B cell (primary cell): Measurements from ENCODE around the gene MAPK1. TPM values are rescaled to one million over a fixed set of nuclear protein-coding genes. Genes with fewer than 3 reads are reported as not detected.
A peak's percentile ranks its signal among the peaks of the same experiment; 100 is the strongest.

Experiments
- ATAC-seq: fragments of 200-7000 bp; cut with Tn5 transposase; one replicate; pipeline ENCODE4 v1.10.0; 2021; ENCODE audit warnings: low read depth, mild to moderate bottlenecking, moderate number of reproducible peaks, moderate library complexity
- CTCF ChIA-PET: fragments of 350-600 bp; sonication (Branson Sonifier 250); formaldehyde crosslinking; loops from one replicate; lab custom pipeline; 2021; ENCODE audit warnings: antibody characterized with exemption, inconsistent platforms; lab: Charles Lee
- POLR2A ChIA-PET: fragments of 350-600 bp; sonication (Branson Sonifier 250); formaldehyde crosslinking; loops from one replicate; lab custom pipeline; 2021; ENCODE audit warnings: antibody characterized with exemption; lab: Charles Lee
- DNase-seq: peaks from one replicate; pipeline ENCODE4 v3.0.0; 2013
- H2AFZ ChIP-seq: 2 replicates; pipeline ENCODE4 v1.6.1; 2012; ENCODE audit warnings: mild to moderate bottlenecking, low read depth, low read length; ENCODE audit not compliant: insufficient read depth, poor library complexity, severe bottlenecking
- H3K27ac ChIP-seq, 2 donors: 1 replicate in 1 of 2; 2 replicates in 1 of 2; pipeline ENCODE4 v1.5.1; 2012 to 2013; ENCODE audit warnings: low read length in 2 of 2, mild to moderate bottlenecking in 2 of 2, moderate library complexity in 1 of 2
- H3K27me3 ChIP-seq, 4 experiments: fragments of 200-600 bp in 1 of 4; sonication (generic) in 1 of 4; replicated peaks in 1 of 4; 1 replicate in 2 of 4; 2 replicates in 2 of 4; pipeline versions ENCODE4 v1.6.1 to v1.7.0; 2013 to 2016; ENCODE audit warnings: low read length in 3 of 4, mild to moderate bottlenecking in 2 of 4, mixed read lengths in 1 of 4, moderate library complexity in 1 of 4; ENCODE audit not compliant: insufficient read depth in 4 of 4, control insufficient read depth in 3 of 4; ENCODE audit errors: control extremely low read depth in 1 of 4
- H3K36me3 ChIP-seq, 2 experiments: replicated peaks in 1 of 2; 1 replicate in 1 of 2; 2 replicates in 1 of 2; pipeline versions ENCODE4 v1.6.1 to v1.7.1; 2013; ENCODE audit warnings: low read length in 1 of 2; ENCODE audit not compliant: insufficient read depth in 2 of 2, control insufficient read depth in 1 of 2; ENCODE audit errors: control extremely low read depth in 1 of 2, extremely low read depth in 1 of 2
- H3K4me1 ChIP-seq, 2 donors: fragments of 200-600 bp in 1 of 2; sonication (generic) in 1 of 2; 1 replicate in 1 of 2; 2 replicates in 1 of 2; pipeline versions ENCODE4 v1.5.1 to v1.6.1; 2013 to 2017; ENCODE audit warnings: low read length in 2 of 2; ENCODE audit not compliant: control insufficient read depth in 2 of 2, insufficient read depth in 2 of 2
- H3K4me2 ChIP-seq: replicated peaks from 2 replicates; pipeline ENCODE3; 2012; ENCODE audit warnings: mild to moderate bottlenecking, low read depth, low read length; ENCODE audit not compliant: poor library complexity, severe bottlenecking
- H3K4me3 ChIP-seq, 5 experiments: fragments of 200-600 bp in 1 of 5; sonication (generic) in 1 of 5; 1 replicate in 3 of 5; 2 replicates in 2 of 5; pipeline versions ENCODE4 v1.5.1 to v1.7.0; 2011 to 2016; ENCODE audit warnings: low read length in 4 of 5, mild to moderate bottlenecking in 4 of 5, low read depth in 2 of 5, control low read depth in 1 of 5, moderate library complexity in 1 of 5; ENCODE audit not compliant: insufficient read depth in 1 of 5; ENCODE audit errors: control extremely low read depth in 1 of 5, extremely low read depth in 1 of 5
- H3K79me2 ChIP-seq: fragments of 200-600 bp; sonication (generic); one replicate; pipeline ENCODE4 v1.6.0; 2016; ENCODE audit warnings: low read length; ENCODE audit not compliant: control insufficient read depth, insufficient read depth
- H3K9ac ChIP-seq: fragments of 200-600 bp; sonication (generic); 2 replicates; pipeline ENCODE4 v1.6.1; 2017; ENCODE audit warnings: mild to moderate bottlenecking, low read length, moderate library complexity
- H3K9me3 ChIP-seq, 3 donors: one replicate each; pipeline versions ENCODE4 v1.6.1 to v1.7.1; 2013; ENCODE audit warnings: low read length in 2 of 3; ENCODE audit not compliant: control insufficient read depth in 2 of 3, insufficient read depth in 1 of 3; ENCODE audit errors: control extremely low read depth in 1 of 3
- H4K20me1 ChIP-seq: 2 replicates; pipeline ENCODE4 v1.6.0; 2012; ENCODE audit warnings: mild to moderate bottlenecking, low read length; ENCODE audit not compliant: insufficient read depth, control insufficient read depth, poor library complexity, severe bottlenecking
- H3K27ac Mint-ChIP-seq: one replicate; pipeline ENCODE4 v1.8.0; 2021; ENCODE audit warnings: mixed read lengths
- H3K27me3 Mint-ChIP-seq: one replicate; pipeline ENCODE4 v1.8.0; 2021; ENCODE audit warnings: mixed read lengths
- H3K4me1 Mint-ChIP-seq: one replicate; pipeline ENCODE4 v1.8.0; 2021; ENCODE audit warnings: mixed read lengths
- H3K4me3 Mint-ChIP-seq: one replicate; pipeline ENCODE4 v1.8.0; 2021; ENCODE audit warnings: mixed read lengths
- H3K9me3 Mint-ChIP-seq: one replicate; pipeline ENCODE4 v1.8.0; 2022; ENCODE audit warnings: mixed read lengths; ENCODE audit not compliant: insufficient read depth
- CTCF ChIP-seq: fragments of 200-600 bp; IDR thresholded peaks from one replicate; pipeline ENCODE4 v1.8.0; 2022; ENCODE audit warnings: antibody characterized with exemption, mild to moderate bottlenecking
- EZH2 ChIP-seq: IDR thresholded peaks from 2 replicates; pipeline ENCODE4 v1.6.1; 2012; ENCODE audit warnings: borderline replicate concordance, low read depth, mild to moderate bottlenecking, moderate library complexity, low read length; ENCODE audit not compliant: insufficient read depth, poor library complexity, severe bottlenecking
- WGBS: methylation state at CpG from one replicate; pipeline ENCODE4 v1.1.5; 2013; ENCODE audit warnings: missing lambda C conversion rate; ENCODE audit not compliant: insufficient coverage; 5-methylcytosine and 5-hydroxymethylcytosine counted together
- intact Hi-C: fragments of 100-400 bp; cut with micrococcal nuclease; formaldehyde crosslinking; loops from one replicate; pipeline ENCODE4 v1.10.0; 2022
- polyA plus RNA-seq: library from polyadenylated mRNA; depleted of rRNA; stranded (reverse); fragments of >200 nt; gene quantifications from 2 replicates; pipeline ENCODE4 v1.2.3, GENCODE V29; 2012
- total RNA-seq, 2 donors: library from RNA; stranded (reverse); fragments of 120-200 nt in 1 of 2; gene quantifications; 1 replicate in 1 of 2; 2 replicates in 1 of 2; pipeline versions ENCODE4 v1.2.3 to v1.2.4, GENCODE V29; 2013 to 2022

MAPK1 gene
- total and polyA plus RNA-seq, 2 donors (not counting 1 experiment from before 2014, with no cell fraction given) = 24.0 to 155 TPM

GRCh38 chr22:21865041-21865440 is 2.4 kb downstream of the MAPK1 start:
- DNase-seq = no peak
- H3K9ac ChIP-seq = no peak overlapping the region
- intact Hi-C loops = no loop called here
- H3K9me3 Mint-ChIP-seq = peaks cover 3% of the 10 kb centered on the region
- H4K20me1 ChIP-seq = peaks cover 67% of the 10 kb centered on the region
- peaks cover 58 to 62% of the 10 kb centered on the region in 2 donors for H3K4me1 ChIP-seq
- no peak for ATAC-seq
- H3K4me3 Mint-ChIP-seq = peak overlapping the region; percentile 68
- peaks cover 0 to 5% (median 1%) of the 10 kb centered on the region in 3 donors for H3K9me3 ChIP-seq
- WGBS = no CpG with 5 or more reads among the region's 3 CpGs
- peaks cover 66% of the 10 kb centered on the region for H3K4me1 Mint-ChIP-seq
- POLR2A ChIA-PET = interaction anchor here (0.6 kb wide), 1 partner anchor 1891 kb away, joined by 4 read pairs; no protein-coding TSS in a partner anchor
- H3K36me3 ChIP-seq = peaks cover 2 to 4% of the 10 kb centered on the region in 2 experiments
- H3K4me3 ChIP-seq = peak overlapping the region in 1 of 5 experiments; percentile 12
- no peak overlapping the region for H3K27ac ChIP-seq
- H3K79me2 ChIP-seq = peaks cover 82% of the 10 kb centered on the region
- no peaks in the 10 kb centered on the region for H3K27me3 ChIP-seq
- no peak overlapping the region for H3K27ac Mint-ChIP-seq
- CTCF ChIA-PET = interaction anchor here (0.6 kb wide), 1 partner anchor 54 kb away, joined by 3 read pairs; no protein-coding TSS in a partner anchor
- TF ChIP-seq EZH2 (no peak), CTCF (no peak)
- peak overlapping the region; percentile 85 for H3K4me2 ChIP-seq
- H2AFZ ChIP-seq = no peak overlapping the region
- no peaks in the 10 kb centered on the region for H3K27me3 Mint-ChIP-seq

GRCh38 chr22:21862386-21863245 is 4.8 kb downstream of the MAPK1 start:
- no peak overlapping the region for H3K4me2 ChIP-seq
- H2AFZ ChIP-seq = no peak overlapping the region
- H3K27me3 ChIP-seq = no peaks in the 10 kb centered on the region
- Mint-ChIP-seq H3K4me3 (peak overlapping the region; percentile 4), H3K27ac (peak overlapping the region; percentile 5), H3K27me3 (no peaks in the 10 kb centered on the region), H3K4me1 (peaks cover 77% of the 10 kb centered on the region), H3K9me3 (no peaks in the 10 kb centered on the region)
- no peak for TF ChIP-seq EZH2
- no peak for TF ChIP-seq CTCF
- ATAC-seq = no peak
- CTCF ChIA-PET = interaction anchor here (0.7 kb wide), 1 partner anchor 96 kb away, joined by 3 read pairs; no protein-coding TSS in a partner anchor
- peaks cover 91% of the 10 kb centered on the region for H4K20me1 ChIP-seq
- 100% methylated on average over 8 of the region's 9 CpGs for WGBS
- H3K9me3 ChIP-seq = no peaks in the 10 kb centered on the region
- H3K4me1 ChIP-seq = peaks cover 61 to 76% of the 10 kb centered on the region in 2 donors
- H3K27ac ChIP-seq = peak overlapping the region in 1 of 2 donors; percentile 44
- no peak overlapping the region for H3K4me3 ChIP-seq
- DNase-seq = no peak
- H3K36me3 ChIP-seq = peaks cover 2 to 4% of the 10 kb centered on the region in 2 experiments
- POLR2A ChIA-PET = no interaction called here
- peaks cover 97% of the 10 kb centered on the region for H3K79me2 ChIP-seq
- intact Hi-C loops = no loop called here
- H3K9ac ChIP-seq = no peak overlapping the region
